ENCODE data around the gene RAI14.

DNA sequence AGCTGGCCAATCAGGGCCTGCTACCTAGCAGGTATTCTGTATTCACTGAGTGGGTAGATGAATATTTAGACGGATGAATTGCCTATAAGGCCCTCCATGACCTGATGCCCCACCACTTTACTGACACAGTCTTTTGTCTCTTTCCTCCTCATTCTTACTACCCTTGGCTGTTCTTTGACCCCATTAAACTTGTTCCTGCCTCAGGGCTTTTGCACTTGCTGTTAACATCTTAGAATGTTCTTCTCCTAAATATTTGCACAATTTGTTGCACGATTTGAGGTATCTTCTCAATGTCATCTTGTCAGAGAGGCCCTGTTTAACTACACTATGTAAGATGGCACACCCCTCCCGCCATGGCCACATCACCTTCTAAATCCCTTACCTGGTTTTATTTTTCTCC, 179.5 kb downstream of the RAI14 start:
- TF ChIP-seq, protein P1, sequence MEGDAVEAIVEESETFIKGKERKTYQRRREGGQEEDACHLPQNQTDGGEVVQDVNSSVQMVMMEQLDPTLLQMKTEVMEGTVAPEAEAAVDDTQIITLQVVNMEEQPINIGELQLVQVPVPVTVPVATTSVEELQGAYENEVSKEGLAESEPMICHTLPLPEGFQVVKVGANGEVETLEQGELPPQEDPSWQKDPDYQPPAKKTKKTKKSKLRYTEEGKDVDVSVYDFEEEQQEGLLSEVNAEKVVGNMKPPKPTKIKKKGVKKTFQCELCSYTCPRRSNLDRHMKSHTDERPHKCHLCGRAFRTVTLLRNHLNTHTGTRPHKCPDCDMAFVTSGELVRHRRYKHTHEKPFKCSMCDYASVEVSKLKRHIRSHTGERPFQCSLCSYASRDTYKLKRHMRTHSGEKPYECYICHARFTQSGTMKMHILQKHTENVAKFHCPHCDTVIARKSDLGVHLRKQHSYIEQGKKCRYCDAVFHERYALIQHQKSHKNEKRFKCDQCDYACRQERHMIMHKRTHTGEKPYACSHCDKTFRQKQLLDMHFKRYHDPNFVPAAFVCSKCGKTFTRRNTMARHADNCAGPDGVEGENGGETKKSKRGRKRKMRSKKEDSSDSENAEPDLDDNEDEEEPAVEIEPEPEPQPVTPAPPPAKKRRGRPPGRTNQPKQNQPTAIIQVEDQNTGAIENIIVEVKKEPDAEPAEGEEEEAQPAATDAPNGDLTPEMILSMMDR (IDR thresholded peaks at IDR 0.05 in 4 of 5, conservative IDR thresholded peaks at IDR 0.05 in 1 of 5): no peak
- TF ChIP-seq POLR2A (IDR thresholded peaks at IDR 0.05): no peak
